ENCODE data around the gene ROBO2.
"Not testable (repeated sequence)": the region's sequence is repeated elsewhere in the genome, so short reads cannot be mapped to it uniquely, and the experiment has no call there.

The ROBO2 gene

DNA sequence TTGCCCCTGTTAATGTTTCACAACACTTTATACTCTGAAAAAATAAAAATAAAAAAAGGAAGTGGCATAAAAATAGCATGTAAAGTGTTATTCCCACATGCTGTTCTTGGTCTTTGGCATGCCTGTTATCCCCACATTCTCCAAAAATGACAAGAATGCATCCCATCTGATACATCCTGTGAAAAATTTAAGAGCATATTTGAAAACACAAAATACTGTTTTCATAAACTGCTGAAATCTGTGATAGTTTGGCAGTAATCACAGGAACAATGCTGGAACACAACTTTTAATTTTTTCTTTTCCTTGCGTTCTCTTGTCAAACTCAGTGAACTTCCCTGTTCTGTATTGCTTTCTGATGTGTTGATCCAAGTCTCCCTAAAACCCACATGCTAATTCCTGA is 288.8 kb downstream of the ROBO2 start:
- no peak for DNase-seq (ENCODE audit: low spot score)

GRCh38 chr3:77329116-77329515 is 289.2 kb downstream of the ROBO2 start:
- DNase-seq (ENCODE audit: low spot score), result no peak

DNA sequence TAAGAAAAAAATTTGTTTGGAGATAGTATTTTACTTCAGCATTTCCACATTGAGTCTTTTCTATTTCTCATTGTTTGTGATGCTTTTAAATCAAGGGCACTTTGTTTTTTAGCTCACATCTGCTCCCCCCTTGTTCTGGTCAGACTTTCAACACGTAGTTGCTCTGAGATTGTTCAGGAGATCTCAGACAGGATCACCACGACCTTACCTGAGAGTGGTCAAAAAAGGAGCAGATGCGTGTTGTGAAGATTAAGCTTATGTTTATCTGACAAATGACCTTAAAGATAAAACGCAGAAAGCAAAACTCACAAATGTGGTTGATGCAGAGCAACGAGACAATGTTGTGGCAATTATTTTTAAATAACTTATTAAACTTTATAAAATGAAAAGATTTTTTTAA is 298.3 kb downstream of the ROBO2 start:
- no peak for DNase-seq (ENCODE audit: low spot score)

DNA sequence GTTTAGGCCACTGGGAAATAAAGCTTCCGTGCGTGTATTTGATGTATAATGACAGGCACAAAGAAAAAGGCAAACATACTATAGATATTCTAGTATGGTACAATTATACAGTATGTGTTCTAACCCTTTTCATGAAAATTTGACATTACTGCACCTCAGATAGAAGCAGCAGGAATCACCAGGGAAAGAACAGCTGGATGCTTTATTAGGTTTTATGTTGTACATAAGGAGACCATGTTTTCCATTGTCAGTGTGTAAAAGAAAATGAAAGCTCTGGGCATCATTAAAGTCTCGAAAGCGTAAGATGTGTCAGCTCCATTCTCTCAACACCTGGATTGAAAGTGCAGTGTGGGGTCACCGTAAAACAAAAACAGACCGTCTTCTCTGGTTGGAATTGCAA is 302.1 kb downstream of the ROBO2 start:
- DNase-seq (ENCODE audit: low spot score), result no peak

GRCh38 chr3:77342688-77343087 is 302.8 kb downstream of the ROBO2 start:
- DNase-seq (ENCODE audit: low spot score), result no peak

- no peak for DNase-seq (ENCODE audit: low spot score)
These were observed 305.1 kb downstream of the ROBO2 start for GRCh38 chr3:77345009-77345408.

- peak; percentile 17 for DNase-seq (ENCODE audit: low spot score)
These were observed 308.5 kb downstream of the ROBO2 start for GRCh38 chr3:77348244-77348855.

- no peak for DNase-seq (ENCODE audit: low spot score)
These were observed 315.1 kb downstream of the ROBO2 start for GRCh38 chr3:77354958-77355357.

DNA sequence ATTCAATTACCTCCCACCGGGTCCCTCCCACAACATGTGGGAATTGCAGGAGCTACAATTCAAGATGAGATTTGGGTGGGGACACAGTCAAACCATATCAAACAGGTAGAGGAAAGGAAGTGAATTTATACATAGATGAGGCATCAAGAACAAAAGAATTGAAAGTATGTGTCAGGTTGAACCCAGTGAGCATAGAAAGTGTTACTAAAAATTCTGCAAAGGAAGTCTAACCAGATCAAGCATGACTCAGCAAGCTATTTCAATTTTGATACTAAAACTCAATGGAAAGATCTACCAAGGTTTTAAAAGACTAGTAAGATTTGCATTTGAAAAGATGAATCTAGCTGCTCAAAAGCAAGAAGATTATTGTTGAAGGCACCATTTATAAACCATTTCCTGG is 323.0 kb downstream of the ROBO2 start:
- DNase-seq (ENCODE audit: low spot score), result no peak

DNA sequence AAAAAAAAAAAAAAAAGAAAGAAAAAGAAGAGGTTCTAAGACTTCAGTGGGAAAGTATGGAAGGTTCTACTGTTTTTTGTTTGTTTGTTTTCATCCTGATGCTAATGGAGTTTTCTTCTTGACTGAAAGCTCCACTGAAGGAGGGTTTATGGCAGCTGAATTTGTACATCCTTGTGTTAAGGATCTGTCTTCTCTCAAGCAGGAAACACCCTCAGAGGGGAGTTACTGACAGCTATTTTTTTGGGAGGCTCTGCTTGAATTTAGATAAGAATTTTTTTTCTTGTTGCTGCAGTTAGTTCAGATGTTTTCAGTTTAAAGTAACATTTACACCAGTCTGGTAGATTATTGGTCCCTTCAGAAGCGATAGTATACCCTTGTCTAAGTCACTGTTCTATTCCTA is 325.3 kb downstream of the ROBO2 start:
- DNase-seq (ENCODE audit: low spot score), result no peak

DNA sequence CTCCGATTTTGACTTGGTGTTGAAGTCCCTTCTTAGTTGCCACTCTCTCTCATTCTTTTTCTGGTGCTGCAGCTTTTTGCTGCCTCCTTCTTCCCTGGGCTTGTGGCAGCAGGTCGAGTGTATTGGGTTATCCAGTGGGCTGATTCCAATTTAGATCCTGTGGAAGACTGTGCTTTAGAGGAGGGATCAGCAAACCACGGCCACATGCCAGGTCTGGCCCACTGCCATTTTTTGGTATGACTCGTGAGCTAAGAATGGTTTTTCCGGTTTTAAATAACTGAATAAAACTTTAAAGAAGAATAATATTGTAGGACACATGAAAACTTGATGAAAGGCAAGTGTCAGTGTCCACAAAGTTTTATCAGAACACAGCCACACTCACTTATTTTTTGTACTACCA is 330.5 kb downstream of the ROBO2 start:
- no peak for DNase-seq (ENCODE audit: low spot score)

GRCh38 chr3:77372018-77372417 is 332.1 kb downstream of the ROBO2 start:
- no peak for DNase-seq (ENCODE audit: low spot score)

GRCh38 chr3:77372634-77373346 is 332.9 kb downstream of the ROBO2 start:
- no peak for DNase-seq (ENCODE audit: low spot score)

DNA sequence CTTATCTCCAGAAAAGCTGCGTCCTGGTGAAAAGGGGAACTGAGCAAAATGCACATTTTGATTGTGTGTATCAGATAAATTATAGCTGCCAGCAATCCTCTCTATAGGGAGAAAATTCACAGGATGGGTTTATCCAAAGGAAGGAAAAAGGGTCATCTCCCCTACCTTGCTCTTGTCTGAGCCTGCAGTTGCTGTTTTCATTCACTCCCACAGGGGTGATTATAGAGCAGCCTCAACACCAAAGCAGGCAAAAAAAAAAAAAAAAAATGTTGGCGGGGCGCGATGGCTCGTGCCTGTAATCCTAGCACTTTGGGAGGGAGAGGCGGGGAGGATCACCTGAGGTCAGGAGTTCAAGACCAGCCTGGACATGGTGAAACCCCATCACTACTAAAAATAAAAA is 333.7 kb downstream of the ROBO2 start:
- no peak for DNase-seq (ENCODE audit: low spot score)

DNA sequence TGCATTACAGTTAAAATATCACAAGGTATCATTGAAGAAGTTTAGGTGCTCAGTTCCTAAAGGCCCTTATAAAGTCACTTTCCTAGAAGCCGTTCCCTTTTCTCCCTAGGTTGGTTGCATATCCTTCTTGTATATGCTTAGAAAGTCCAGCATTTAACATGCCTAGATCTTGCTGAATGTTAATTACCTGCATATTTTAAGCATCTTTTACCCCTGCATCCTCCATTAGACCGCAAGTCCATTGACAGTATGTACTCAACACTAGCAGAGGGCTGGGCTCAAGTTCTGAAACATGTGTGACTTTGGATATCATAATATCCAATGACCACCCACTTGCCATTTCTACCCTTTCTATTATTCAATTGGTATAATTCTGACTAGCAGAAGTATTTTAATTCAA is 336.6 kb downstream of the ROBO2 start:
- DNase-seq (ENCODE audit: low spot score), result no peak

DNA sequence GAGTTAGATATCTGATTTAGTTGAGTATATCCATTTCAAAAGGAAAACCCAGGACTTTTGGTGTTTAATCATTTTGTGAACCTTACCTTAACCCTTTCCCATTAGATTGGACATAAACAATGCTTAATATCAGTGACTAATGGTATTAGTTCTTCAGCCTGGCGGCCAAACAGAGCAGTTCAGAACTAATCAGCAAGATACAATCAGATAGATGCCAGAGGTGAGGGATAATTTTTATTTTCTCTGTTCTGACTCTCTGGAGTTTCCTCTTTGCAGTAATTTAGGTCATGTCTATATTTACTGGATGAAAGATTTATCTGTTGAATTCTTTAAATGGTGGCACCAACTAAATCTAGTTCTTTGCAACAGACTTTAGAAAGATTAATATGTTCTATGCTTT is 337.8 kb downstream of the ROBO2 start:
- no peak for DNase-seq (ENCODE audit: low spot score)

GRCh38 chr3:77380136-77380535 is 340.2 kb downstream of the ROBO2 start:
- DNase-seq (ENCODE audit: low spot score), result no peak

DNA sequence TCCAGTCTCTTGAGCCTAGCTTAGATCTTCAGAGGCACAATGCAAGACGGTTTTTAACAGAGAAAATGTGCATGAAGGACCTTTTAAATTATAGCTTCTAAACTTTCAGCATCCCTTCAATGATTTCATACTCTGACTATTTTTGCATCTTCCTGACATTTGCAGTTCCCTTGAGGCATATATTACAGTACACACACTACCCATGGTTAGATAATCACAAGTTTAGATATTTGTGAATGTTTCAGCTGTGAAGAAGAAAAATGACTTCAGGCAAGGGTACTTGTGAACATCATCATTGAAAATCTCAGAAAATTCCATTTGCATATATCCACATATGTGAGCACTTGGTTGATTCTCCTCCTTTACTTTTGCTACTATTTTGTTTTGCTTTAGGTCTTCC is 341.5 kb downstream of the ROBO2 start:
- no peak for DNase-seq (ENCODE audit: low spot score)

DNA sequence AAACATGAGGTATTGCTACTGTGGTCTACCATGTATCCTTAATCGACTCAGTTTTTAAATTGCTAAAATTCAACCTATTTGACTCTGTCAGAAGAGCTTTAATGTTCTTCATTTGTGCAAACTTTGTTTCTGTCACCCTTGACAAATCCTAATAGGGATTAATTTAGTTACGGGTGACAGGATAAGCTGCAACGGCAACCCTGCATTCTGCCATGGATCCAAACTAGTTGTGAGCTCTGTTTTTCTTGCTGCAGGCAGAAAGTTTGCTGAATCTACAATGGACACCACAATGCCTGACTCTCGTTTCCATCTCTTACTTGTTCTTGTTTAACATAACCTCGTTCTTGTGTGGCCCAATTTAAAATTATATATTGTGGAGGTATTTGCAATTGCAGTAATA is 352.3 kb downstream of the ROBO2 start:
- no peak for DNase-seq (ENCODE audit: low spot score)

DNA sequence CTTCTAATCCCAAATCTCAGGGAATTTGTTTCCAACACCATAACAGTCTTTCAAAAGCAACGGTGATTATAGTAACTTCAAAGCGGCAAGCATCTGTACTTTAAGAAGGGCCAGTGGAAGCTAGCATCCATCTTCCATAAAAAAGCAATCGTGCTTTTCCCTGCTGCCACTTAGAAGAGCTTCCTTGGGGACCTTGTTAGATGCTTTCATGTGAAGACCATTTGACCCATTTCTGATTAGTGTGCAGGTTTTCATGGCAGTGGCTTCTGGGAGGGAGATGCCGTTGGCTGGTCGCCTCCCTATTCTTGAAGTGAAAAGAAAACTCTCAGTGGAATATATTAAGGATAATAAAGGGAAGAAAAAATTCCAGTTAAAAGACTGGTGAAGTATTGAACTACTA is 354.1 kb downstream of the ROBO2 start:
- no peak for DNase-seq (ENCODE audit: low spot score)

- no peak for DNase-seq (ENCODE audit: low spot score)
These were observed 365.0 kb downstream of the ROBO2 start for GRCh38 chr3:77404871-77405270.

- no peak for DNase-seq (ENCODE audit: low spot score)
These were observed 367.5 kb downstream of the ROBO2 start for GRCh38 chr3:77407441-77407840.

GRCh38 chr3:77410334-77410733 is 370.4 kb downstream of the ROBO2 start:
- DNase-seq (ENCODE audit: low spot score), result not testable (repeated sequence)

DNA sequence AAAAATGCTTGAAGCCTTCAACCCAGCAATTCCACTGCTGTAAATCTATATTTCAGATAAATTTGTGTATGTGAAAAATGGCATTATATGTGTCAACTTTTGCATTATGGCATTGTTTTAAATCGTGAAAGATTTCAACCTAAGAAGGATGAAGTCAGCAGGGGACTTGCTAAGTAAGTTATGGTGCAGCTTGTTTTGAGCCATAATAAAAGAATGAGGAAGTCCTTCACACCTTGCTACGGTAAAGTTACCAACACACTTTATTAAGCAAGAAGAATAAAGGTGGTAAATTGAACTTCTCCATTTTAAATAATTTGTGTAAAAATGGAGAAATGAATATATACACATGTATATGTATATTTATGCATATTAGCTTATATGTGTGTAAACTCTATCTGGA is 371.4 kb downstream of the ROBO2 start:
- no peak for DNase-seq (ENCODE audit: low spot score)

Measured in NAMALWA (cell line).